Stimulated activated CD4-positive, alpha-beta T cell treated with anti-CD3 and anti-CD28 coated beads, Interleukin-1b, Interleukin-23, amount 100 ng/mL, for 48 hours (primary cell): ENCODE data around the gene CPLX3.

Experiments
- DNase-seq: peaks from one replicate; pipeline ENCODE4 v3.0.0-alpha.2; 2020

Gene CPLX3

GRCh38 chr15:74807282-74807681, 19.1 kb upstream of the CPLX3 start:
- no peak for DNase-seq

- DNase-seq, result no peak
These were observed 18.2 kb upstream of the CPLX3 start for GRCh38 chr15:74808078-74808839.

GRCh38 chr15:74808840-74809229, 17.6 kb upstream of the CPLX3 start:
- DNase-seq, result no peak

- no peak for DNase-seq
These were observed 17.2 kb upstream of the CPLX3 start for GRCh38 chr15:74809242-74809641.

- no peak for DNase-seq
These were observed 16.5 kb upstream of the CPLX3 start for GRCh38 chr15:74809956-74810355.

- DNase-seq, result no peak
These were observed 13.9 kb upstream of the CPLX3 start, which contains the start of gene LMAN1L for GRCh38 chr15:74812533-74812932. TSS of gene LMAN1L (plus strand) at chr15:74812835. CDS start at chr15:74812855, 20 bp downstream.

GRCh38 chr15:74815121-74815934, 11.1 kb upstream of the CPLX3 start:
- no peak for DNase-seq

GRCh38 chr15:74815961-74816360, 10.5 kb upstream of the CPLX3 start:
- no peak for DNase-seq

- DNase-seq, result no peak
These were observed 9.6 kb upstream of the CPLX3 start for GRCh38 chr15:74816624-74817369.

GRCh38 chr15:74817370-74817737, 9.1 kb upstream of the CPLX3 start:
- no peak for DNase-seq

GRCh38 chr15:74820056-74820455, 6.4 kb upstream of the CPLX3 start:
- no peak for DNase-seq

GRCh38 chr15:74821091-74821789, 5.2 kb upstream of the CPLX3 start:
- DNase-seq, result no peak

- DNase-seq, result no peak
These were observed 4.7 kb upstream of the CPLX3 start for GRCh38 chr15:74821790-74822158.

- no peak for DNase-seq
These were observed 4.2 kb upstream of the CPLX3 start for GRCh38 chr15:74822233-74822632.

- no peak for DNase-seq
These were observed 3.1 kb upstream of the CPLX3 start for GRCh38 chr15:74823324-74823723.

- DNase-seq, result no peak
These were observed 1.5 kb upstream of the CPLX3 start for GRCh38 chr15:74824976-74825375.

GRCh38 chr15:74825866-74826265, 561 bp upstream of the CPLX3 start:
- no peak for DNase-seq

- DNase-seq, result no peak
These were observed 494 bp downstream of the CPLX3 start for GRCh38 chr15:74826921-74827320.

GRCh38 chr15:74827614-74828013, 1.2 kb downstream of the CPLX3 start:
- no peak for DNase-seq

- no peak for DNase-seq
These were observed 2.4 kb downstream of the CPLX3 start for GRCh38 chr15:74828835-74829234.

- no peak for DNase-seq
These were observed 3.1 kb downstream of the CPLX3 start for GRCh38 chr15:74829486-74829885.

GRCh38 chr15:74829991-74830390, 3.6 kb downstream of the CPLX3 start:
- DNase-seq, result no peak

GRCh38 chr15:74830868-74831267, 4.4 kb downstream of the CPLX3 start:
- DNase-seq, result no peak
